Right atrium auricular region (tissue), 2 donors: Measurements from ENCODE around the gene MED25. TPM values are rescaled to one million over a fixed set of nuclear protein-coding genes. Genes with fewer than 3 reads are reported as not detected.

ENCODE experiments used
- DNase-seq: peaks from one replicate; pipeline ENCODE4 v3.0.0-alpha.2; 2019; ENCODE audit warnings: low spot score
- H3K27ac ChIP-seq, 2 donors: fragments of 200-600 bp; sonication (generic); 1 replicate in 1 of 2; 2 replicates in 1 of 2; pipeline ENCODE4 v1.5.1; 2016 to 2019
- H3K27me3 ChIP-seq, 2 donors: fragments of 200-600 bp; sonication (generic); one replicate each; pipeline versions ENCODE4 v1.5.1 to v1.6.0; 2017 to 2019
- H3K36me3 ChIP-seq: fragments of 200-600 bp; sonication (generic); one replicate; pipeline ENCODE4 v1.5.1; 2016
- H3K4me1 ChIP-seq, 2 donors: fragments of 200-600 bp; sonication (generic); one replicate each; pipeline versions ENCODE4 v1.5.1 to v1.6.0; 2017 to 2019
- H3K4me3 ChIP-seq, 2 donors: fragments of 200-600 bp; sonication (generic); 1 replicate in 1 of 2; 2 replicates in 1 of 2; pipeline ENCODE4 v1.5.1; 2017 to 2019; ENCODE audit warnings: mild to moderate bottlenecking in 1 of 2, moderate library complexity in 1 of 2
- H3K9me3 ChIP-seq, 2 donors: fragments of 200-600 bp; sonication (generic); one replicate each; pipeline ENCODE4 v1.5.1; 2019
- total RNA-seq, 2 donors: library from RNA; depleted of rRNA; stranded (reverse); fragments of >200 nt; gene quantifications; one replicate each; pipeline ENCODE4 v1.1.0, GENCODE V29; 2016
- TF ChIP-seq, protein P1 (sequence below), 2 donors: fragments of 200-600 bp; sonication (generic); IDR thresholded peaks; one replicate each; pipeline ENCODE4 v1.5.1; 2019; ENCODE audit warnings: antibody characterized with exemption in 2 of 2

The MED25 gene
- total RNA-seq, 2 donors from 2014 or later = 31.1 to 54.0 TPM

DNA sequence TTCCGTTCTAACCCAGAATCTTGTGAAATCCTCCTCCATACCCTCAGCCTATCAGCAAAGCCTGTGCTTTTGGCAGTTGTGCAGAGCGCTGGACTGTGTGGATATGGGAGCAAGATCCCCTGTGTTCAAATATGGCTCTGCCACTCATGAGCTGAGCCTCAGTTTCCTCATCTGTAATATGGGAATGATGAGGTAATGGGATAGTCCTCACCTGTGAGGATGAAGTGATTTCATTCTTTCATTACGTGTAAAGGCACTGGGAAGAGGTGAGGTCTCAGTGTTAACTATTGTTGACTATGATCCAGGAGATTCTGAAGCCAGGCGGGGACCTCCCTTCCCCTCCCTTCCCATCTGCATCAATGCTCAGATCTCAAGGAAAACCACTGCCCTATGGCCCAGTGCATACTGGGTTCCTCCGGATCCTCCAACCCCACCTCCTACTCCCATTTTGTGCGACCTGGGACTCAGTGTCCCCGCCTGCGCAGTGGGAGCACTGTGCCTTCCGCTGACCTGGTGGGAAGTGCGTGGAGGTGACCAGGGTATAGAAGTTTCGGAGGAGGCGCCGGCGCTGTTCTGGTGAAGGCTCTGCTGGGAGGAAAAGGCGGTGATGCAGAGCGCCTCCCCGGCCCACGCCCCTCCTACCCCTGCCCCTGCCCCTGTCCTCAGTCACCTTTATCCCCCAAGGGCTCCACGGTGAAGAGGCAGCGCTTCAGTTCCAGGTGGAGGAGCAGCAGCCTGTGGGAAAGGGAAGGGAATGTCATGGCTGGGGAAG is 10.0 kb upstream of the MED25 start:
- H3K4me1 ChIP-seq = peaks cover 0 to 24% of the 10 kb centered on the region in 2 donors
- no peak for DNase-seq
- TF ChIP-seq, protein P1, sequence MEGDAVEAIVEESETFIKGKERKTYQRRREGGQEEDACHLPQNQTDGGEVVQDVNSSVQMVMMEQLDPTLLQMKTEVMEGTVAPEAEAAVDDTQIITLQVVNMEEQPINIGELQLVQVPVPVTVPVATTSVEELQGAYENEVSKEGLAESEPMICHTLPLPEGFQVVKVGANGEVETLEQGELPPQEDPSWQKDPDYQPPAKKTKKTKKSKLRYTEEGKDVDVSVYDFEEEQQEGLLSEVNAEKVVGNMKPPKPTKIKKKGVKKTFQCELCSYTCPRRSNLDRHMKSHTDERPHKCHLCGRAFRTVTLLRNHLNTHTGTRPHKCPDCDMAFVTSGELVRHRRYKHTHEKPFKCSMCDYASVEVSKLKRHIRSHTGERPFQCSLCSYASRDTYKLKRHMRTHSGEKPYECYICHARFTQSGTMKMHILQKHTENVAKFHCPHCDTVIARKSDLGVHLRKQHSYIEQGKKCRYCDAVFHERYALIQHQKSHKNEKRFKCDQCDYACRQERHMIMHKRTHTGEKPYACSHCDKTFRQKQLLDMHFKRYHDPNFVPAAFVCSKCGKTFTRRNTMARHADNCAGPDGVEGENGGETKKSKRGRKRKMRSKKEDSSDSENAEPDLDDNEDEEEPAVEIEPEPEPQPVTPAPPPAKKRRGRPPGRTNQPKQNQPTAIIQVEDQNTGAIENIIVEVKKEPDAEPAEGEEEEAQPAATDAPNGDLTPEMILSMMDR (IDR thresholded peaks at IDR 0.05) = no peak

DNA sequence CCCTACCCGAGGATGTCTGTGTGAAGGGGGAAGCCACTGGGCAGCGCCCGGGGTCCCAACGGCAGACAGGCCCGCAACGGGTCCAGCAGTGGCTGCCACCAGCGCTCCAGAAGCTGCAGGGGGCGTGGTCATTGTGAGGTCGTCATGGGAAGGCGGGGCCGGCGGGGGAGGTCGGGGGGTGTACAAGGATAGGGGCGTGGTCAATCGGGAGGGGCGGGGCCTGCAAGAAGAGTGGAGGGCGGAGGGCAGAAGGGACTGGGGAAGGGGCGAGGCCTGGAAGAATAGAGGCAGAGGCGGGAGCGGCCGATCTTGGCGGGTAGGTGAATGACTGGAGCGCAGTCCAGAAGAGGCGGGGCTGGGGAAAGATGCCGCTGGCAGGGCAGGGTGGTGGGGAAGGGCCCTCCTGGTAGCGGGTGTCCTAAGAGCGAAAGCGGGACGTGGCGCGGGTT is 9.4 kb upstream of the MED25 start:
- TF ChIP-seq, protein P1 (IDR thresholded peaks at IDR 0.05) = no peak
- Histone ChIP-seq H3K4me3 (peak overlapping the region; percentile 62 to 75), H3K36me3 (peaks cover 28% of the 10 kb centered on the region), H3K27ac (peak overlapping the region; percentile 83 to 93), H3K9me3 (no peaks in the 10 kb centered on the region), H3K4me1 (peaks cover 0 to 25% of the 10 kb centered on the region in 2 donors), H3K27me3 (no peaks in the 10 kb centered on the region)
- peak; percentile 95 for DNase-seq

More for the DNA sequence above, 10.0 kb upstream of the MED25 start:
- H3K36me3 ChIP-seq = peaks cover 34% of the 10 kb centered on the region
- H3K27me3 ChIP-seq = no peaks in the 10 kb centered on the region
- no peaks in the 10 kb centered on the region for H3K9me3 ChIP-seq
- H3K4me3 ChIP-seq = peak overlapping the region in 1 of 2 donors; percentile 62
- peak overlapping the region; percentile 83 to 93 for H3K27ac ChIP-seq

DNA sequence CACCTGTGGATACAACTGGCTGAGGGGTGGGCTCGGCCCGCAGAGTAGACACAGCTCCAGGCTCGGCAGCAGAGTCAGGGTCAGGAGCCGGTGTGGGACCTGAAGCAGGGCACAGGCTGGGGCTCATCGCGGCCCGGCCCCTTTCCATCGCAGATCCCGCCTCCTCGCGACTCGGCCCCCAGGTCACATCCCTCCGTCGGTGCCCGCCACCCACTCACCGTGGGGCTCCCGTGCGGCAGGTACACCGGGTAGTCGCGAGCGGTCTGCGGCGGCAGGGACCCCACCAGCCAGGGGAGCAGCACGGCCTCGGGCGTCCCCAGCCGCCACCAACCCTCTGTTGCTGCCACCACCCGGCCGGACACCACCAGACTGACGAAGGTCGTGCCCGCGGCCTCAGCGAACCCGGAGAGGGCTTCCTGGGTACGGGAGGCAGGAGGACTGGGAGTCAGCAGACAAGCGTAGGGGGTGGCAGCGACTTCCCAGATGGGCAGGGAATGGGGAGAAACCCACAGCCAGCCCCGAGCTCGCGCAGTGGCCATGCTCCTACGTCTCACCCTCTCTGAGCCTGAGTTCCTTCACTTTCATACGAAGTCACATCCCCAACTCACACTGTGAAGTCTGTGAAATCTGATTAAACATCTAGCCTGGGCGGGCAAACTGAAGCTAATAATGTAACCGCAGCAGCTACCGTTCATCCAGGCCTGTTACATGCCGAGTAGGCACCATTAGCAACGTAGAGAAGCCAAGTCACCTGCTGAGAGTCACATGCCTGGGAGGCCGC is 8.7 kb upstream of the MED25 start:
- Histone ChIP-seq H3K27me3 (no peaks in the 10 kb centered on the region), H3K4me1 (peaks cover 0 to 29% of the 10 kb centered on the region in 2 donors), H3K4me3 (peak overlapping the region; percentile 62 to 75), H3K9me3 (no peaks in the 10 kb centered on the region), H3K27ac (peak overlapping the region; percentile 83 to 93), H3K36me3 (peaks cover 25% of the 10 kb centered on the region)
- DNase-seq = peak; percentile 77
- TF ChIP-seq, protein P1 (IDR thresholded peaks at IDR 0.05) = peak in 1 of 2 donors; percentile 54

DNA sequence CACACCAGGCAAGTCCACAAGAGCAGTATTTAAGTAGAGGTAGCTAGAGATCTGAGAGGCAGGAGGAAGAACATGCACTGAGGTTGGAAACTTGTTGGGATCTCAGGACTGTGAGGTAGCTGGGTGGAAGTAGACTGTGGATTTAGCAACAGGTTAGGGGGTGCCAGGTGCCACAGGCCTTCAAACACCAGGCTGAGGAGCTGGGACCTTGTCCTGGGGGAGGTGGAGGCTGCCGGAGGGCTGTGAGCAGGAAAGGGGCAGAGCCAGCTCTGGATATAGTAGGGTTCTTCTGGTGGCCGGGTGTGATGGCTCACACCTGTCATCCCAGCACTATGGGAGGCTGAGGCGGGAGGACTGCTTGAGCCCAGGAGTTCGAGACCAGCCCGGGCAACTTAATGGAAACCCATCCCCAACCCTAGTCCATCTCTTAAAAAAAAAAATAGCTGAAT is 8.1 kb upstream of the MED25 start:
- Histone ChIP-seq H3K9me3 (no peaks in the 10 kb centered on the region), H3K27me3 (no peaks in the 10 kb centered on the region), H3K36me3 (peaks cover 23% of the 10 kb centered on the region), H3K27ac (peak overlapping the region; percentile 83 to 93), H3K4me3 (peak overlapping the region; percentile 62 to 75), H3K4me1 (peaks cover 0 to 29% of the 10 kb centered on the region in 2 donors)
- DNase-seq = no peak
- TF ChIP-seq, protein P1 (IDR thresholded peaks at IDR 0.05) = no peak

DNA sequence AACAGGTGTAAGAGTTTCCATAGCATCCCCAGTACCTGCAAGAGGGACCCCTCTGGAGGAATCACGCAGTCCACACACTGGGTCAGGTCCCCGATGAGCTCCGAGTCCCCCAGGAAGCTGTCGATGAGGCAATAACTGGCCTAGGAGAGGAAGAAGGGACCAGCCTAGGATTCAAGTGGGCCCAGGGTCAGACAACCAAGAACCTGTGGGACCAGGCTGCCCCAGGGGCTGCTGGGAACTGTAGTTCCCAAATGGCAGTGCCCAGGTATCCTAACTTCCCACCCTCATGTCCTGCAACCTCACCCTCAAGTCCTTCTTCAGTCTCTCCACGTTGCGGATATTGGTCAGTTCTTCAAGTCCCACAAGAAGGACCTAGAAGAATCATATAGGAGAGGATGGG is 6.8 kb upstream of the MED25 start:
- TF ChIP-seq, protein P1 (IDR thresholded peaks at IDR 0.05) = no peak
- Histone ChIP-seq H3K27ac (no peak overlapping the region), H3K4me1 (peaks cover 0 to 29% of the 10 kb centered on the region in 2 donors)

More for the DNA sequence above, 6.8 kb upstream of the MED25 start:
- Histone ChIP-seq H3K27me3 (no peaks in the 10 kb centered on the region), H3K36me3 (peaks cover 12% of the 10 kb centered on the region), H3K9me3 (no peaks in the 10 kb centered on the region), H3K4me3 (no peak overlapping the region)
- DNase-seq = no peak
